Natural killer cell (primary cell): ENCODE measurements around the gene GLIS1. TPM values are rescaled to one million over a fixed set of nuclear protein-coding genes. Genes with fewer than 3 reads are reported as not detected.

Experiments used
- ATAC-seq, 3 donors: fragments of 150-1000 bp in 2 of 3; fragments of 200-7000 bp in 1 of 3; cut with Tn5 transposase; 1 replicate in 1 of 3; 2 replicates in 2 of 3; pipeline ENCODE4 v1.10.0; 2021; ENCODE audit warnings: mild to moderate bottlenecking in 2 of 3, moderate library complexity in 2 of 3
- DNase-seq, 2 donors: peaks; one replicate each; pipeline versions ENCODE4 v3.0.0 to v3.0.0-alpha.2; 2013 to 2021; ENCODE audit warnings: mixed read lengths in 1 of 2
- H3K27ac ChIP-seq: one replicate; pipeline ENCODE4 v1.5.1; 2013; ENCODE audit warnings: mild to moderate bottlenecking, low read length
- H3K27me3 ChIP-seq: one replicate; pipeline ENCODE4 v1.6.1; 2013; ENCODE audit warnings: low read length; ENCODE audit not compliant: control insufficient read depth, insufficient read depth
- H3K36me3 ChIP-seq: one replicate; pipeline ENCODE4 v1.6.1; 2013; ENCODE audit warnings: low read length; ENCODE audit not compliant: control insufficient read depth, insufficient read depth
- H3K4me1 ChIP-seq: one replicate; pipeline ENCODE4 v1.6.1; 2013; ENCODE audit warnings: low read length; ENCODE audit not compliant: control insufficient read depth, insufficient read depth
- H3K4me3 ChIP-seq: one replicate; pipeline ENCODE4 v1.5.1; 2013; ENCODE audit warnings: low read length
- H3K9me3 ChIP-seq: one replicate; pipeline ENCODE4 v1.6.1; 2013; ENCODE audit warnings: low read length; ENCODE audit not compliant: control insufficient read depth, insufficient read depth
- H3K27ac Mint-ChIP-seq, 2 donors: one replicate each; pipeline ENCODE4 v1.8.0; 2022; ENCODE audit warnings: mild to moderate bottlenecking in 2 of 2, mixed read lengths in 2 of 2, moderate library complexity in 1 of 2
- H3K27me3 Mint-ChIP-seq, 2 donors: one replicate each; pipeline ENCODE4 v1.8.0; 2022; ENCODE audit warnings: low read depth in 2 of 2, mixed read lengths in 2 of 2
- H3K36me3 Mint-ChIP-seq: one replicate; pipeline ENCODE4 v1.8.0; 2022; ENCODE audit warnings: mixed read lengths
- H3K4me1 Mint-ChIP-seq, 2 donors: one replicate each; pipeline ENCODE4 v1.8.0; 2022; ENCODE audit warnings: mixed read lengths in 2 of 2
- H3K4me3 Mint-ChIP-seq: one replicate; pipeline ENCODE4 v1.8.0; 2022; ENCODE audit warnings: mild to moderate bottlenecking, moderate library complexity, mixed read lengths
- H3K9me3 Mint-ChIP-seq, 2 donors: one replicate each; pipeline ENCODE4 v1.8.0; 2022; ENCODE audit warnings: mixed read lengths in 2 of 2
- WGBS: methylation state at CpG from one replicate; pipeline ENCODE4 v1.1.7; 2013; ENCODE audit warnings: missing lambda C conversion rate; ENCODE audit not compliant: insufficient coverage; 5-methylcytosine and 5-hydroxymethylcytosine counted together
- intact Hi-C: fragments of 100-400 bp; cut with micrococcal nuclease; formaldehyde crosslinking; loops from one replicate; pipeline ENCODE4 v1.14.2; 2022
- total RNA-seq, 4 donors: library from RNA; stranded (reverse); fragments of 120-200 nt in 1 of 4; gene quantifications; one replicate each; pipeline versions ENCODE4 v1.2.3 to v1.2.4, GENCODE V29; 2013 to 2022
- TF ChIP-seq, protein P1 (sequence below): fragments of 200-600 bp; IDR thresholded peaks from one replicate; pipeline ENCODE4 v1.8.0; 2022; ENCODE audit warnings: antibody characterized with exemption

Gene GLIS1
- total RNA-seq, 3 donors from 2014 or later (not counting 1 experiment from before 2014, with no cell fraction given): not detected

DNA sequence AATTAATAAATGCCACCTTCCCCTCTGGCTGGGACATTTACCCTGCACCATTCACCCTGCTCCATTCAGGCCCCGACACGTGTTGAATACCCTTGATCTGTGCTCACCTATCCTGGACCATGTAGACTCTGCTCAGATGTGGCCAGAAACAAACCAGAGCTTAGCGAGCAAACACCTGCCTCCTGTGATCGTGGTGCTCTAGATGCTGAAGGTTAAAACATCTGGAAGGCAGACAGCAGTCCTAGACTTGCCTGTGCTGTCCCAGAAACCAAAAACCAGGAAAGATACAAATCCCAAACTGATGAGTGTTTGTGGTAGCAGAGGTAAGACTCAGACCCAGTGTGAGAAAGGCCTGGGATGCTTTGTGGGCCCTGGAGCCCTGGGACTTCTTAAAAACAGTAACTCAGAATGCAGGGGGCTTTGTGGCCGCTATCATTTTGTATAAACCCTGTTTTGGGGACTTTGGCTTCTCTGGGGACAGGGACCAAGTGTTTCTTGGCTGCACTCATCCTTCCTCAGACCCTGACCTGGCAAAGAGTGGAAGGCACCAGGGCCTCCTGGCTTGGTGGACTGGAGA lies 180.1 kb downstream of the GLIS1 start:
- Histone ChIP-seq H3K36me3 (no peaks in the 10 kb centered on the region), H3K4me3 (no peak overlapping the region), H3K4me1 (peaks cover 28% of the 10 kb centered on the region), H3K27ac (no peak overlapping the region), H3K9me3 (no peaks in the 10 kb centered on the region), H3K27me3 (peaks cover 1% of the 10 kb centered on the region)
- WGBS: 90% methylated on average over 5 of the region's 5 CpGs
- ATAC-seq (no peak), DNase-seq (no peak)
- H3K9me3 Mint-ChIP-seq: no peaks in the 10 kb centered on the region
- H3K4me1 Mint-ChIP-seq: peaks cover 14 to 23% of the 10 kb centered on the region in 2 donors
- peaks cover 21% of the 10 kb centered on the region in 2 donors for H3K27me3 Mint-ChIP-seq
- intact Hi-C loops: no loop called here
- H3K4me3 Mint-ChIP-seq: no peak overlapping the region
- no peak overlapping the region for H3K27ac Mint-ChIP-seq
- no peaks in the 10 kb centered on the region for H3K36me3 Mint-ChIP-seq
- TF ChIP-seq, protein P1, sequence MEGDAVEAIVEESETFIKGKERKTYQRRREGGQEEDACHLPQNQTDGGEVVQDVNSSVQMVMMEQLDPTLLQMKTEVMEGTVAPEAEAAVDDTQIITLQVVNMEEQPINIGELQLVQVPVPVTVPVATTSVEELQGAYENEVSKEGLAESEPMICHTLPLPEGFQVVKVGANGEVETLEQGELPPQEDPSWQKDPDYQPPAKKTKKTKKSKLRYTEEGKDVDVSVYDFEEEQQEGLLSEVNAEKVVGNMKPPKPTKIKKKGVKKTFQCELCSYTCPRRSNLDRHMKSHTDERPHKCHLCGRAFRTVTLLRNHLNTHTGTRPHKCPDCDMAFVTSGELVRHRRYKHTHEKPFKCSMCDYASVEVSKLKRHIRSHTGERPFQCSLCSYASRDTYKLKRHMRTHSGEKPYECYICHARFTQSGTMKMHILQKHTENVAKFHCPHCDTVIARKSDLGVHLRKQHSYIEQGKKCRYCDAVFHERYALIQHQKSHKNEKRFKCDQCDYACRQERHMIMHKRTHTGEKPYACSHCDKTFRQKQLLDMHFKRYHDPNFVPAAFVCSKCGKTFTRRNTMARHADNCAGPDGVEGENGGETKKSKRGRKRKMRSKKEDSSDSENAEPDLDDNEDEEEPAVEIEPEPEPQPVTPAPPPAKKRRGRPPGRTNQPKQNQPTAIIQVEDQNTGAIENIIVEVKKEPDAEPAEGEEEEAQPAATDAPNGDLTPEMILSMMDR: no peak

DNA sequence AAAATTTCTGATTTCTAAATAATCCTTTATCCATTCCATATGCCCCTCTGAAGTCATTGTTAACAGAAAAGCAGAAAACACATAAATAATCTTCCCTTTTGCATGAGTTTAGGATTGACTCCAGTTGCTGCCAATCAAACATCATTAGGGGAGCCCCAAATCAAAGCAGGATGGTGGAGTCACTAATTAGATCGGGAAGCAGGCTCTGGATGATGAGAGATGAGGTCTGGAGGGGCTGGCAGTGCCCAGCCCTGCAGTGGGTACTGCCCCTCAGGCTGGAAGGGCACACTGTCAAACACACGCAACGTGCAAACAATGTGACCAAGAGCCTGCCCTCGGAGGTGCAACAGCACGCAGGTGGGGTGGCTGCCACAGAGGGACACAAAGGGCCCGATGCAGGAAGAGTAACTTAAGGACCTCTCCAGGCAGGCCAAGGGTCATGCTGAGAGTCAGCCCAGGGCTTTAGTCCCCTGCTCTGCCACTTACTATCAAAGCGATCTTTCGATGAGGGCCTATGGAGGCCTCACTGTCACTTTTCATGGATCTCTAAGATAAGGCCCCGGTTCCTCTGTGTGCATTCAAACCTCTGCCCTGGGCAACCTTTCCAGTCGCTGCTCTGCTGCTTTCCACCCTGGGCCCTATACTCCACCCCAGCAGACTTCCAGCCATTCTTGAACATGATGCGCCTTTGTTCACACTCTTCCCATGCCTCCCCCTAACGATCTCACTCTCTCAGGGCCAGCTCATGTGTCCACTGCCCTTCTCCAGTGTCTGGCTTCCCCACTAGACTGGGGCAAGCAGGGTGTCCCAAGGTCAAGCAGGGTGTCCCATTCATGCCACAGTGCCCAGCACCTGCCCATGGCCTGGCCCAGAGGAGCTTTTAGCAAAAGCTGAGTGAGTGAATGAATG lies 180.9 kb downstream of the GLIS1 start:
- Histone ChIP-seq H3K36me3 (no peaks in the 10 kb centered on the region), H3K27ac (no peak overlapping the region), H3K27me3 (no peaks in the 10 kb centered on the region), H3K9me3 (no peaks in the 10 kb centered on the region), H3K4me3 (no peak overlapping the region), H3K4me1 (peaks cover 30% of the 10 kb centered on the region)
- ATAC-seq (no peak), DNase-seq (no peak)
- intact Hi-C loops: no loop called here
- Mint-ChIP-seq H3K4me1 (peaks cover 14 to 23% of the 10 kb centered on the region in 2 donors), H3K27ac (no peak overlapping the region), H3K4me3 (no peak overlapping the region), H3K9me3 (no peaks in the 10 kb centered on the region), H3K36me3 (no peaks in the 10 kb centered on the region), H3K27me3 (peaks cover 13 to 23% of the 10 kb centered on the region in 2 donors)
- TF ChIP-seq, protein P1: no peak
- 90% methylated on average over 12 of the region's 12 CpGs for WGBS

DNA sequence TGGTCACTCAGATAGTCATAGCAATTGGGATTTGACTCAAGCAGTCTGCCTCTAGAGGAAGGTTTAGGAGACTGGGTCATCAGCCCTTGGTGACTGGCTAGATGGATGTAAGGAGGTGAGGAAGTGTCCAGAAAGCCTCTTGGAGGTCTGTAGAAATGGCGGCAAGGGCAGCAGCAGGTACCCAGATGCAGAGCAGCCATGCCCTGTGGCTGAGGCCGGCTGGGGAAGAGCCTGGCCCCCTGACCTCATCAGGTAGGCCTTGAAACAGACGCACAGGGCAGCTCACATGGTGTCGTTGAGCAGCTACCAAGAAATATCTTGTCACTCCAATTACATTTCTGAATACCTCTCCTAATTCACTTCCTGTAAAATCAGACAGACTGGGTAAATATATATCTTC lies 181.6 kb downstream of the GLIS1 start:
- no peaks in the 10 kb centered on the region for H3K36me3 ChIP-seq
- 96% methylated on average over 4 of the region's 4 CpGs for WGBS
- peaks cover 23% of the 10 kb centered on the region for H3K4me1 ChIP-seq
- no peaks in the 10 kb centered on the region for H3K27me3 ChIP-seq
- H3K4me1 Mint-ChIP-seq: peaks cover 7 to 15% of the 10 kb centered on the region in 2 donors
- H3K4me3 Mint-ChIP-seq: no peak overlapping the region
- H3K4me3 ChIP-seq: no peak overlapping the region
- no peak overlapping the region for H3K27ac Mint-ChIP-seq
- TF ChIP-seq, protein P1: no peak
- no peaks in the 10 kb centered on the region for H3K9me3 ChIP-seq
- H3K27me3 Mint-ChIP-seq: peaks cover 6 to 17% of the 10 kb centered on the region in 2 donors
- ATAC-seq (no peak), DNase-seq (no peak)
- intact Hi-C loops: no loop called here
- no peaks in the 10 kb centered on the region for H3K36me3 Mint-ChIP-seq
- H3K27ac ChIP-seq: no peak overlapping the region
- no peaks in the 10 kb centered on the region for H3K9me3 Mint-ChIP-seq
